GM19043 (cell line): ENCODE results near the gene HMMR.
A peak's percentile ranks its signal among the peaks of the same experiment; 100 is the strongest.
"Not testable (repeated sequence)": the region's sequence is repeated elsewhere in the genome, so short reads cannot be mapped to it uniquely, and the experiment has no call there.

Experiments used
- ATAC-seq: cut with Tn5 transposase; IDR thresholded peaks from one replicate; pipeline ENCODE4 v1.9.1; 2021; ENCODE audit warnings: low read depth; ENCODE audit not compliant: unreplicated experiment

The HMMR gene

DNA sequence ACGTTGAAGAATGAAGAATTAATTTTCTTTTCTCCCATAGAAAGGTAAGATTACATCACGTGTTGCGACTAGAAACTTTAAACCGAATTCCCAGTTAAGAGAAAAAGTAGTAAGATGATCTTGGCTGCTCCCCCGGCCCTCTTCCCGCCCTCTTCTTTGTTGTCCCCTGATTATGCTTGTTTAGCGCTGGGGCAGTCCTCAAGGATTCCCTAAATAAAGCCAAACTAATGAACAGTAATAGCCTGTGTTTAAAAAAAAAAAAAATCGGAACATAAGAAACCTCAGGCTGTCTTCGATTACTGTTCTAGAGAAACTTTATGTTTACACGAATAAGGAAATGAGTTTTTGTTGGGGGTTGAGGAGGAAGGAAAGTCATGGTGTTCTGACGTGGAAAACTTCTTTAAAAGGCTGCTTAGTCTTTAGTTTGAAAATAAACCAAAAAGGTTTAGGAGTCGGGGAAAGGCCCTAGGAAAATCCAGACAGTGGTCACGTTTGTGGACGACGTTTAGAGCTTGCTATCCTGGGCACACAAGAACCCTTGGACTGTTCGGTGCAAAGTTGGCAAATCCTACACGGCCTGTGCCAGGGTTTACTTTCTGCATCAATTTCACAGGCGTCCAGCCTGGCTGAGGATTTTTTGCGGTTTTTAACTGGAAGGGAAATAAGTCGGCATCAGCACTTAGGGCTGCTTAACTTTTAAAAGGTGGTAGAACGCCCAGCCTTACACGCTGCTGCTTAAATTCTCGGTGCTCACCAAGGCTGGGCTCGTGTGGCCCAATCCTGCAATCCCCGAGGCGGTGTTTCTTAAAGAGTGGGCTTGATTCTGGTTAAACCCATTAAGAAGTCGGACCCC is 43.9 kb downstream of the HMMR start:
- no peak for ATAC-seq

DNA sequence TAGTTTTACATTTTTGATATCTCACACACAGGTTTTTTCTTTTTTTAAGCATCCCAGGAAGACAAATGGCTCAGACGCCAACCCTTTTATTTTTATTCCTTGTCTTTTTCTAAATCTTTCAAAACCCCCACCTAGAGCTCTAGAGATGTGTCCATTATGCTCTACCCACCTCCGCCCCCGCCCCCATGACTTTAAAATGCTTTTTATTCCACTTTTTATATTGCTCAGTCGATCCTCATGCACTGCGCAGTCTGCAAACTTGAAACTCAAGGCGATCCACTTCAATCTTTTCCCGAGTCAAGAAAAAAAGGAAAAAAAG is 44.6 kb downstream of the HMMR start:
- no peak for ATAC-seq

DNA sequence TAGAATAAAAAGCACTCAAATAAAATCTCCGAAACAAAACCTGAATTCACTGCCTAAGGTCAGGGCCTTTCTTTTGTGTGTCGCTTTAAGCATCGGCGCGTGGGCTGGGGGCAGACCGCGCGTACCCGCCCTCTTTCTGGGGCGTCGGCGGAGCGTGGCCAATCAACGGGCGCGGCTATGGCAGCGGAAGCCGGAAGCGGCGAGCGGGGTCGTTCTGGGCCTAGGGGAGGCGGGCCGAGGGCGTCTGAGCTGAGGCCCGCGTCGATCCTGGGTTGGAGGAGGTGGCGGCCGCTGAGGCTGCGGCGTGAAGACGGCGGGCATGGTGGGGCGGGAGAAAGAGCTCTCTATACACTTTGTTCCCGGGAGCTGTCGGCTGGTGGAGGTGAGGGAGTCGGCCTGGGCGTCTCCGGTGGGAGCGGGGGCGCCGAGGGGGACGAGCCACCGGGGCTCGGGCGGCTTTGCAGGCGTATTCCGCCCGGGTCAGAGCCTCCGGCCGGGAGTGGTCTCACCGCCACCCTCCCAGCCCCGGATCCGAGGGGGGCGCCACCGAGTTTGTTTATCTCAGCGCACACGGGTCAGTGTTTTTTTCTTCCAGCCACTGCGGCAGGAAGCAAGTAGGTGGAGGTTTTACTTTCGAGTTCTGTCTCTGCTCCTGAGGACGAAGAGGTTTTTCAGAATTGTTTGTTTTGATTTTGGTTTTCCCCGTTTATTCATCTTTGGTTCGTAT is 45.1 kb downstream of the HMMR start, which contains the start of gene MAT2B:
MAT2B (plus strand) TSS at position 252 of the 727 bp plus-strand sequence; CDS start at position 320, 68 bp downstream.
- ATAC-seq, result peak; percentile 83

DNA sequence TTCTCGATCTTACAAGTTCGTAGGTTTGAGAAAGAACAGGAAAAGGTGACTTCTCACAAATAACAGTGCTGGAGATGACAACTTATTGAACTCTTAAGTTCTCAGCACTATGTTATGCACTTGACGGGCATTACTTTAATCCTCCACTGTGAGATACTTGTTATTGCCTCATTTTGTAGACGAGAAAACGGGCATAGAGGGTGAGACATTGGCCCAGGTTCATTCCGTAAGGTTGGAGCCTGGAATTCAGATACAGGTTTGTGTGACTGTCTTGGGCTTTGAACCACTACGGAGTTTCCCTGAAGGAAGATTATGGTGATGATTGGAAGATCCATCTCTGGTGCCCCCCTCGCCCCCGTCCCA is 45.6 kb downstream of the HMMR start:
- ATAC-seq, result peak; percentile 7

DNA sequence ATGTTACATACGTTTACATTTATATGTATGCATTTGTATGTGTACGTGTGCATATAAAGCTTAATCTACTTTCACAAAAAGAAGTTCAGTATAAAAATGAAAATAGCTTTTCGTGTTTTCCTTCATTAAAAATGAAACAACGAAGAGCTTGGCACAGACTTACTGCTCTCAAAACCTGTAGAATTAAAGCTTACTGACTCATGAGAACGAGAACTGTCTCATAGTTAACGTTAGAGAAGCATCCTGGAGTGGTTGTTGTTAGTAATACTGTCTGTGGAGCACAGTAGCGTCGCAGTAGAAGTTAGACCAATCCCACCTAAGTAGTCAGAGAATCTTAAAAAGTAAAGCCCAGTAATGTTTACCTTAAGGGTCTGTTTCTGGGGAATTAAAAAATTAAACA is 46.3 kb downstream of the HMMR start:
- no peak for ATAC-seq

DNA sequence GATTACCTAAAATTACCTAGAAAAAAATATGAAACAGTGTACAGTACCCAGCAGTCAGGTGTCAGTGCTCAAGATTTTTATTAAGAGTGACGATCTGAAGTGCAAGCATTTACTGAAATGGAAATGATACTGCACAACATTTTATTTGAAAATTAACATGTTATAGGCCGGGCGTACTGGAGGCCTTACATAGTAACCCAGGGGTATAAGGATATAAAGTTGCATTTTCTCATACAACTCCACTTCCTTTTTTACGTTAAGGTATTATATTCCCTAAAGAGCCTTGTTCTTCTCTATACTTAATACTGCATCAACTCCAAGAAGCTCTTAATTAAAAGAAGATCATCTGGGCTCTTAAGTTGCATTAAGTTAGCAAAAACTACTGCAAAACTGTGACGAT is 48.3 kb downstream of the HMMR start:
- ATAC-seq, result no peak

DNA sequence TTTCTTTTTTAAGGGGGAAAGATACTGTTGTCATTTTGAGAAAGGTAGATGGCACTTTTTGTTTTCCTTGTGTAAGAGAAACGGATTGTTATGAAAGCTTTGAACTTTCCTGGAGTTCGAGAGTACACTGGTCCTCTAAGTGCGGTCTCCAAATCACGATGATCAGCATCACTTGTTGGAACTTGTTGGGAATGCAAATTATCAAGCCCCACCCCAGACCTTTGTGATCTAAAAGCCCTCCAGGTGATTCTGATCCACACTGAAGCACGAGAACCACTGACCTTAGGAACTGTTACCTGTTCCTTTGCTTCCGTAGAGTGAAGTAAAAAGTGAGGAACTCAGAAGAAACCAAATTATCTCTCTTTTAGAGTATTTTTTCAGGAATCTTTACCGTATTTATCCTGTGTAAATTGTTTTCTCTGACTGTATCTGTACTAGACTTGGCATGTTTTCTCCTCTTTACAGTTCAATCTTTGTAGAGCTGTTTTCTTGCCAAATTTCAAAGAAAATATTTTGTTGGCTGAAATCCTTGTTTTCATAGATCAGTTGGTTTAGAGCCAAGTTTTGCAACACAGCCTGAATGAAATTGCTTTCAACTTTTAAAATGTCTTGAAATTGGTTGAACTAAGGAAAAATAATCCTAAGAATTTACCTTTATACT is 49.0 kb downstream of the HMMR start:
- no peak for ATAC-seq

DNA sequence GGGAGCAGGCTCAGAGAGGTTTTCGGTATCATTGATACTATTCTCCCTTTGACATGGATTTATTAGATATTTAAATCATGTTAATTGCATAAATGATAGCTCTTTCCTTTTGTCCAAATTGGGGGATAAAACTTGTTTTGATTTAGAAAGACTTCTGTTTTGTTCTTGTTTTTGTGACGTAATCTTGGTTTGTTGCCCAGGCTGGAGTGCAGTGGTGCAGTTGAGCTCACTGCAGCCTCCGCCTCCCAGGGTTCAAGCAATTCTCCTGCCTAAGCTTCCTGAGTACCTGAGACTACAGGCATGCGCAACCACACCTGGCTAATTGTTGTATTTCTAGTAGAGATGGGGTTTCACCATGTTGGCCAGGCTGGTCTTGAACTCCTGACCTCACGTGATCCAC is 52.1 kb downstream of the HMMR start:
- ATAC-seq, result no peak

DNA sequence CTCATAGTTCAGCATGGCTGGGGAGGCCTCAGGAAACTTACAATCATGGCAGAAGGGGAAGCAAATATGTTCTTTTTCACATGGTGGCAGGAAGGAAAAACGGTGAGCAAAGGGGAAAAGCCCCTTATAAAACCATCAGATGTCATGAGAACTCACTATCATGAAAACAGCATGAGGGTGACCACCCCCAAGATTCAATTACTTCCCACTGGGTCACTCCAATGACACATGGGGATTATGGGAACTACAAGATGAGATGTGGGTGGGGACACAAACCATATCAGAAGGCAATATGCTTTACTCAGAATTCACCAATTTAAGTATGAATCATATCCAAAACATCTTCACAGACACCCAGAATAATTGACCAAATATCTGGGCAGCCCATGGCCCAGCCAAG is 64.7 kb downstream of the HMMR start:
- no peak for ATAC-seq

DNA sequence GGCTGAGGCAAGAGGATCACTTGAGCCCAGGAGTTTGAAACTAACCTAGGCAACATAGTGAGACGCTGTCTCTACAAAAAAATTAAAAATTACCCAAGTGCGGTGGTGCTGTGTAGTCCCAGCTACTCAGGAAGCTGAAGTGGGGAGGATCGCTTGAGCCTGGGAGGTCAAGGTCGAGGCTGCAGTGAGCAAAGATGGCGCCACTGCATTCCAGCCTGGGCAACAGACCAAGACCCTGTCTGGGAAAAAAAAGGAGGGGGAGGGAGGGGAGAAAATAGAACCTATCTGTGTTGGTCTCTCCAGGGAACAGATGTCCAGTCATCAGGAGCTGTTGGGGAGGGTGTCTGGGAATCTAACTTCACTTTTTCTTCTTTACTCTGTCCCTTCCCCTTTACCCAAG is 69.3 kb downstream of the HMMR start:
- no peak for ATAC-seq

DNA sequence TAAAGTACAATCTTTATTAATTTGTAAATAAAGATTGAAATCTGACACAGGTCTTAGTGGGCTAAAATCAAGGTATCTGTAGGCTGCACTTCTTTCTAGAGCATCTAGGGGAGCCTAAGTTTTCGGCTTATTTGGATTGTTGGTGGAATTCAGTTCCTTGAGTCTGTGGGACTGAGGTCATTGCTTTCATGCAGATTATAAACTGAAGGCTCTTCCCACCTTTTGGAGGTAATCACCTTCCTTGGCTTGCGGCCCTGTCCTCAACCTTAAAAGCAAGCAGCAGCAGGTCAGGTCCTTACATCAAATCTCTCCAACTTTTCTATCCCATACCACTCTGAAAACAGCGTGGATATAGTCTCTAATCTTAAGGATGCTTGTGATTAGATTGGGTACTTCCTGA is 70.8 kb downstream of the HMMR start:
- no peak for ATAC-seq

DNA sequence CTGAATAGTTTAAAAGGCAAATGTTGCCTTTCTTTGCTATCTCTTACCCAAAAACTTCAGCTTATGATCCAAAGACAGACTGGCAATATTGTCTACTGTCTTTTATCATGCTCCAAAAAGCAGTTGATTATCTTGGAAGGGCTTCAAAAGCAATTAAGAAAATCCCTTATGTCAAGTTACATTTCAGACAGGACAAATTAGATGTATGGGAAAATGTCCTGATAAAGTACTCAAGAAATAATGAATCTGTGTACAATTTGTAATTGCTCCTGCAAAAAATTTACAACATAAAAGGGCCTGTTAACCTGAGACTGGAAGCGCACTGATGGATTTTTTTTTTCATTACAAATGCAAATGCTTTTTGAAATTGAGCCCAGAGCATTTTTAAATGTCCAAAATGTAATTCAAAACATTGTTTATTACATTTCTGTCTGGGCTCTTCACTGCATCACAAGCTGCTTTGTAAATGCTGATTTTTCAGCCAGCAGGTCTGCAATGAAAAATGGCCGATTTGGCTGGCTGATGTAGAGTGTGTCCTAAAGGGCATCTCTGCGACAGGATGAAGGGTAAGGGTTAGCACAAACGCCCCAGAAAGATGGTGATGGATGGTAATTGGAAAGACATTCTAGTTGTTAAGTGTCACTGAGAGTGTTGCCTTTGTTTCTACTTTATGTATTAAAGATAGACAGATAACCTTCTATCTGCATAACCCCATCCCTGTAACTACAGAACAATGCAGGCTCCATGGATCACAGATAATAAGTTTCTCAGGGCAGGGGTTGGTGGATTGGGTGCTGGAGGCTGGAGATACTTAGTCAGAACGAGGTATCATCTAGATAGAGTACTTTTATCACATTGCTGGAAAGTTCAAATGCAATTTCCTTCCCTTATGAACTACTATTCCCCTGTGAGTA is 72.0 kb downstream of the HMMR start:
- ATAC-seq, result no peak

DNA sequence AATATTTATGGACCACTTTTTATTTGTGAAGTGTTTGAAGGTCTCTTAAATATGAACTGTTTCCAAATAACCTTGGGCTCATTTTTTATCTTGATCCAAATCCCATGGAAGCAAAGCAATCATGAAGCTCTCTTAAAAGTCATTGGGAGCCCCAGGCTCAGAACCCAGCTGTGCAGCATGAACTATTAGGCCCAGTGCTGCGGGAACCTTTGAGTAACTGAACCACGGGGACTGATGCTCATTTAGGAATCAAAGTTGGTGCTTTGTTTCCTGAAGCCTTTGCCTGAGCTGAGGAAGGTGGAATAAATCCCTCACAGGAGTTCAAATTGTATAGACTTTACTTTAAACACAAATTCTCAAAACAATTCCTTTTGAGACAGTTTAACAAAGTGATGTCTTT is 72.8 kb downstream of the HMMR start:
- no peak for ATAC-seq

DNA sequence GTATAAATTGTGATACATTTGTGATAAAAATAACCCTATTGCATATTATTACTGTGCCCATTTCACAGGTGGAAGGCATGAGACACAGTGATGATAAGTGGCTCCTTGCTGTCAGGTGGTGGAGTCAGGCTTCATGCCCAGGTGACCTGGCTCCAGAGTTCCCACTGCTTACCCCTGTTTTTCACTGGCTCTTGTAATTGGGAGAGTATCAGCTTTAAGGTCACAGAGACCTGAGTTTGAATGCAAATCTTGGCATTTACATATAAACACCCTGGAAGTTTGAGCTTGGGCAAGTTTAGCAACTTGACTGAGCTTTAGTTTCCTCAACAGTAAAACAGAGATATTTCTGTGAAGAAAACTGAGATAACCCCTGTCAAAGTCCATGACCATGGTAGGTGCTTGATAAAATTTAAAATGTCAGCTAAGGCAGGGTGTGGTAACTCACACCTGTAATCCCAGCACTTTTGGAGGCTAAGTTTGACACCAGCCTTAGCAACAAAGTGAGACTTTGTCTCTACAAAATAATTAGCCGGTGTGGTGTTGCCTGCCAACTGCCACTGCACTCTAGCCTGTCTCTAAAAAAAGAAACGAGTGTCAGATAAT is 74.2 kb downstream of the HMMR start:
- ATAC-seq, result no peak

DNA sequence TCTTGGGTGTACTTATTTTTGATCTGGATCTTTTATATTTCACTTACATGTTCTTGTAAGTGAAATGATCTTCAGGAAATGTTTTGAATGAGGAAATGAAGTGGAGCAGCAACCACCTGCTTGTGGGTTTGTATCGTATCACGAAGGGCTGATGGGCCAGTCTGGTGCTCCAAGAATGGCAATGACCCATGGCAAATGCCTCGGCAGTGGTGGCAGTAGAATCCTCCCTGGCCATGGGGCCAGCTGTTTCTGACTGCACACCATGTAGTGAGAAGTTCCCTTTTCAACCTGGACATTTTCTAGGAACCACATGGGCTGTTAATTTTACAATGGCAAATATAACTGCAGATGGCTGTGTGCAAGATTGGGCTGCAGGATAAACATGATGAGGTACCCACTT is 74.9 kb downstream of the HMMR start:
- no peak for ATAC-seq

DNA sequence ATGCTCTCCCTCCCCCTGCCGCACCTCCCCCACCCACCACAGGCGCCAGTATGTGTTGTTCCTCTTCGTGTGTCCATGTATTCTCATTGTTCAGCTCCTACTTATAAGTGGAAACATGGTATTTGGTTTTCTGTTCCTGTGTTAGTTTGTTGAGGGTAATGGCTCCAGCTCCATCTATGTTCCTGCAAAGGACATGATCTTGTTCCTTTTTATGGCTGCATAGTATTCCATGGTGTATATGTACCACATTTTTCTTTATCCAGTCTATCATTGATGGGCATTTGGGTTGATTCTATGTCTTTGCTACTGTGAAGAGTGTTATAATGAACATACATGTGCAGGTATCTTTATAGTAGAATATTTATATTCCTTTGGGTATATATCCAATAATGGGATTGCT is 76.0 kb downstream of the HMMR start:
- ATAC-seq, result not testable (repeated sequence)

DNA sequence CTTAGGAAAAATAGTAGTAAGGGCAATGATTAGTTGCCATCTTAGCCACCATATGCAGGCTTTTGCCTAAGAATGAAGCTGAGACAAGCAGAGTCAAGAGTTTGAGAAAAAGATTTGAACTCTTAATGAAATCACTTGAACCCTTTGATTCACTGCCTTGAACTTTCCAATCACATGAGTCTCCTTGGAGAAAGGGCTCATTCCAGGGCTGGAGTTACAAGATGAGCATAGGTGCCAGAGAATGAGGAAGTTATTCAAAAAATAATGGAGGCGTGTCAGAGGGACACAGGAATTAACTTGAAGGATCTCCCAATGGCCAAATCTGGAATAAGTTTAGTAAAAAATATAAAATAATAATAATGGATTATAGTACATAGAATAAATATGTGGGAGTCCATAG is 80.3 kb downstream of the HMMR start:
- no peak for ATAC-seq
